GM08714 (cell line): ENCODE results near the gene PCSK6.
"Not testable (repeated sequence)": the region's sequence is repeated elsewhere in the genome, so short reads cannot be mapped to it uniquely, and the experiment has no call there.

Source experiments
- H3K4me3 ChIP-seq: fragments of 200-500 bp; sonication (Bioruptor generic); 2 replicates; pipeline ENCODE4 v1.5.1; 2014; ENCODE audit warnings: mild to moderate bottlenecking, low read length, inconsistent platforms
- ZNF274 ChIP-seq: IDR thresholded peaks from 2 replicates; pipeline ENCODE4 v1.6.1; 2012; ENCODE audit warnings: mild to moderate bottlenecking, low read depth, low read length

The PCSK6 gene

DNA sequence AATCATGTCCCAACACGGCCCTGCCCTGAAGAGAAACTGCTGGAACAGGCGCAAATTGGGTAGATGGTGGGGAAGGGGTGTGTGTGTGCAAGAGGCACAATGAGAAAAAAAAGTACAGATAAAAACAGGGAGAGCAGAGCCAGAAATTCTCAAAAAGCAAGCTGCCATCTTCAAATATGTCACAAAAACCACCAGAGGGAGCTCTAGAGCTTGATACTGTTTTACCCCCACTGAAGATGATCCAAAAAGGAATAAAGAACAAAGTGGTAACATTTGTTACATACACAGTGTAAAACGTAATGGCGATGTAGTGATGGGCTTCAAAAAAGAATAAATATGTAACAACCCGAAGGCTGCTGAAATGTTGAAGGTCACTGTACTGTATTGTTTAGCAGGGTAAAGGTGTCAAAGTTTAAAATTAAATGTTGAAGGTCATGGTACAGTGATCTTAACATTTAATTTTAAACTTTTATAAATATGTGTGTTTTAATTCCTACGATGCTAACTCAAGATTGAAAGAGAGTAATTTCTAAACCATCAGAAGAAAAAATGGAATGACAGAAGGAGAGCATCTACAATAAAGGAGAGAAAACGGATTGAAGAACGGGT lies 200.5 kb downstream of the PCSK6 start:
- no peak for TF ChIP-seq ZNF274
- no peak overlapping the region for H3K4me3 ChIP-seq

DNA sequence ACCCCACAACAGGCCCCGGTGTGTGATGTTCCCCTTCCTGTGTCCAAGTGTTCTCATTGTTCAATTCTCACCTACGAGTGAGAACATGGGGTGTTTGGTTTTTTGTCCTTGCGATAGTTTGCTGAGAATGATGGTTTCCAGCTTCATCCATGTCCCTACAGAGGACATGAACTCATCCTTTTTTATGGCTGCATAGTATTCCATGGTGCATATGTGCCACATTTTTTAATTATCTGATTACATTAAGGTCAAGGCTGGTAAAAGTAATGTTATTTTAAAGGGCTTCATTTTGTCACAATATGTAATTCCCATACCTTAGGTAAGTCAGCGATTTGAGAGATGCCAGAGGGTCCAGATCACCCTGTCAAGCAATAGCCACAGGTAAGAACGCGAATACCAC lies 202.2 kb downstream of the PCSK6 start:
- not testable (repeated sequence) for H3K4me3 ChIP-seq

- TF ChIP-seq ZNF274 = no peak
Measured at GRCh38 chr15:101286471-101287114, 202.9 kb downstream of the PCSK6 start.

DNA sequence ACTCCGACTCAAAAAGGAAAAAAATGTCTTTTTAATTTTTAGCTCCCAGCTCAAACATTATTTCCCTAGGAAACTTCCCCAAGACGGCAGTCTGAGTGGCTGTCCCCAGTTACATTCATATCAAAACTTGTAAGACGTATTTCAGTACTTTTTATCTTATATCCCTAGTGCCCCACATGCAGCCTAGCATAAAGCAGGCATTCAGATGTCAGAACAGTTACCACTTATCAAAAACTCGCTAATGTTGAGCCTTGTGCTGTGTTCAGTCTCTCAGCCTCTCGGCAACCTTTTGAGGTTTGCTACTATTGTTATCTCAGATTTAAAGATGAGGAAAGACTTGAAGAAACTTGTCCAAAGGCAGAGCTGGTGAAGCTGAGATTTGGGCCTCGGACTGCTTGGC lies 205.6 kb downstream of the PCSK6 start:
- no peak overlapping the region for H3K4me3 ChIP-seq
- TF ChIP-seq ZNF274 = no peak

More at GRCh38 chr15:101286471-101287114, 202.9 kb downstream of the PCSK6 start:
- H3K4me3 ChIP-seq = no peak overlapping the region

GRCh38 chr15:101280007-101280406 lies 209.5 kb downstream of the PCSK6 start:
- no peak overlapping the region for H3K4me3 ChIP-seq
- TF ChIP-seq ZNF274 = no peak

- no peak for TF ChIP-seq ZNF274
- H3K4me3 ChIP-seq = peak overlapping the region; percentile 67; the same call in 1 of the 2 replicates
Measured at GRCh38 chr15:101277943-101278564, 211.5 kb downstream of the PCSK6 start.

DNA sequence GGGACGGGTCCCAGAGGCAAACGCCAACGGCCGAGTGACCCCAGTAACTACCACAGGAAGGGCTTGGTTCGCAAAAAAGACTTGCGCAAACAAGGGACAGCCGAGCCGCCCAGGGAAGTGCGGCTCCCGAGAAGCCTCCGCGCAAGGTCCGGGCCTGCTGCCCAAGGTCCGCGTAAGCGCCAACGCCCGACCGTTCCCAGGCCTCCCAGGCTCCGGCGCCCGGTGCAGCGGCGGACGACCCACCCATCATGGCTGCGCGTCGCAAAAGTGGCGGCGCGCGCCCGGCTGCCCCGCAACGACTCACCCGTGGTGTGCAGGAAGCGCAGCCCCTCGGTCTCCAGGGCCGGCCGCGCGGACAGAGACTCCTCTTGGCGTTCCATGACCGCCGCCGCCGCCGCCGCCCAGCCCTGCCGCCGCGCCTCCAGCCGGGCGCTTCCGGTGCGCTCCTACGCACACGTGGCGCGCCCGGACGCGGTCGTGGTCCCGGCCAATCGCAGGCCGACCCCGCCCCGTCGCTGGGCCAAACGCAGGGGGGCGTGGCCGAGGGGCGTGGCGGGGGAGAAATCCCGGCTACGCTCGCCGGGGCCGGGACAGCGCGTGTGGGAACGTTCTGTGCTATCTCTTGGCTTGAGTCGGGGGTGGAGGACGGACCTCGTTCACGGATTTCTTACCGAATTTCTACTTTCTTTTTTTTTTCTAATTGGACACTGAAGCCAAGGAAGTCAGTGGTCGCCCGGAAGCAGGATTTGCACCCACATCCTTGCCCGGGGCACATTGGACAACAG lies 212.3 kb downstream of the PCSK6 start, which contains the start of gene SELENOS:
Gene SELENOS (minus strand): TSS at position 448 of the 785 bp plus-strand sequence. CDS start 68 bp downstream, at position 380.
- TF ChIP-seq ZNF274 = no peak
- H3K4me3 ChIP-seq = peak within 1 kb of the TSS; percentile 97

GRCh38 chr15:101276501-101277037 lies 212.9 kb downstream of the PCSK6 start:
- TF ChIP-seq ZNF274 = no peak

GRCh38 chr15:101275018-101275417 lies 214.5 kb downstream of the PCSK6 start:
- H3K4me3 ChIP-seq = peak overlapping the region; percentile 97; the same call in 1 of the 2 replicates
- no peak for TF ChIP-seq ZNF274

More at GRCh38 chr15:101276501-101277037, 212.9 kb downstream of the PCSK6 start:
- peak overlapping the region; percentile 97 for H3K4me3 ChIP-seq

DNA sequence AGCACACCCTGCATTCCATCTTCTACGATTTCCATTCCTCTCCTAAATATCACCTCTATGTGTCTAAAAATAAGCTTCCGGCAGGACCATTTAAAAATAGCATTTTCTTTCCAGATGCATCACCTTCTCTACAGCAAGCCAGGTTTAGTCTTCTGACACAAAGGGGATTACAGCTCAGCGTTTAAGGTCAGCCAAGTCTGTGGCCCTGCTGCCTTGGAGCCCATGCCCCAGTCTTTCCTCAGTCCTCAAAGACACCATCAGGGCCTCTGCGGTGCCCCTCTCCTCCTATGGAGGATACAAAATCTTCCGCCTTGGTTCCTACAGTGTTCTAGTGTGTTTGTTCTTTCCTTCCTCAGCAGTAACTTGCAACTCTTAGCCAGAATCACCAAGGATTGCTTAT lies 216.0 kb downstream of the PCSK6 start:
- H3K4me3 ChIP-seq = no peak overlapping the region
- no peak for TF ChIP-seq ZNF274

GRCh38 chr15:101272584-101272983 lies 216.9 kb downstream of the PCSK6 start:
- TF ChIP-seq ZNF274 = no peak
- H3K4me3 ChIP-seq = no peak overlapping the region

DNA sequence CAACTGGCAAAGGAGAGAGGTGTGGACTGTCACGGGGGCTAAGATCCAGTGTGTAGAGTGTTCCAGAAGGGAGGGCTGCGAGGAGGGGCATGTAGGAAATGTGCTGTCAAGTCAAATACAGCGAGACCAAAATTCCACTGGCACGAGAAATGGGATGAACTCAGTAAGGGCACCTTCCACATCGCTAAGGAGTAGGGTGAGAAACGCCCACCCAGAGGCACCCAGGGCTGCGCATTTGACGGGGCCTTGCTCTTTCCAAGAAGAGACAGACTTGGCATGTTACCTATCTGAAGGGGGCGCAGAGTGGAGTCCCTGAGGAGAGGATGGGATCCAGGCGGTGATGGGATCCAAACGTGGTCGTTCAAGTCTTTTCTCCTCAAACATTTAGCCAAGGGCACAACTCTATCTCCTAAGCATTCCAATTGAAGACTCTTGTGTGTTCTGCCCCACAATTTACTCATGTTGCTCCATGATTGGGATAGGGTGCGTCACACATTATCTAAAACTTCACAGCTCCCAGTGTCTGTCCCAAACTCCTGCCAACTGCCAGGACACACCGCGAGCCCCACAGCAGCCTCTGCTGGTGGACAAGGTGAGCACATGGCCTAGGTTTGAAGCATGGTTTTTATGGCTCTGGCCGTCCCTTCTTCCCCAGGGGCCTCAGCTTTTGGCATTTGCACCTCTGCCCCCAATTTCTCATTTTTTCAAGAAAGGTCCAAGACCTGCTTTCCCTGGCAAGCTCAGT lies 219.9 kb downstream of the PCSK6 start:
- TF ChIP-seq ZNF274 = no peak

GRCh38 chr15:101267320-101268104 lies 222.0 kb downstream of the PCSK6 start:
- no peak overlapping the region for H3K4me3 ChIP-seq
- no peak for TF ChIP-seq ZNF274

More for the DNA sequence above, 219.9 kb downstream of the PCSK6 start:
- no peak overlapping the region for H3K4me3 ChIP-seq
